ENCODE results near the gene WDR89. TPM values are rescaled to one million over a fixed set of nuclear protein-coding genes. Genes with fewer than 3 reads are reported as not detected.
A peak's percentile ranks its signal among the peaks of the same experiment; 100 is the strongest.

WDR89 gene
- total and polyA plus RNA-seq, 4 donors = 3.3 to 9.2 (median 5.5) TPM

- WGBS = 82% methylated on average over 7 of the region's 7 CpGs
- H3K9ac ChIP-seq (ENCODE audit: low read depth in 1 of 2, low read length in 2 of 2) = no peak overlapping the region
- H3K27me3 ChIP-seq (ENCODE audit: control insufficient read depth in 4 of 4, insufficient read depth in 4 of 4, low read length in 3 of 4) = no peaks in the 10 kb centered on the region
- H3K4me3 ChIP-seq (ENCODE audit: low read depth in 1 of 3, low read length in 3 of 3) = no peak overlapping the region
- no peak for TF ChIP-seq EGR1 (IDR thresholded peaks at IDR 0.05; ENCODE audit: low read depth in 2 of 2)
- TF ChIP-seq FOXA2 (IDR thresholded peaks at IDR 0.05) = no peak
- TF ChIP-seq FOXA1 (IDR thresholded peaks at IDR 0.05) = no peak
- TF ChIP-seq RXRA (IDR thresholded peaks at IDR 0.05) = no peak
- peak; percentile 26 to 43 for TF ChIP-seq RAD21 (IDR thresholded peaks at IDR 0.05)
- H3K4me1 ChIP-seq (ENCODE audit: control insufficient read depth in 4 of 4, insufficient read depth in 4 of 4, low read length in 3 of 4) = peaks cover 0 to 1% (median 0%) of the 10 kb centered on the region in 4 donors
- DNase-seq (ENCODE audit: low spot score) = no peak
- no peaks in the 10 kb centered on the region for H3K9me3 ChIP-seq (ENCODE audit: control insufficient read depth in 4 of 4, low read length in 3 of 4)
- H3K36me3 ChIP-seq (ENCODE audit: control insufficient read depth in 4 of 4, insufficient read depth in 3 of 4, low read depth in 1 of 4, low read length in 3 of 4) = no peaks in the 10 kb centered on the region
- H3K27ac ChIP-seq (ENCODE audit: low read depth in 1 of 2, low read length in 2 of 2) = no peak overlapping the region
Observed at GRCh38 chr14:63633801-63634200, 7.9 kb downstream of the WDR89 start.

GRCh38 chr14:63632932-63633514 is 8.6 kb downstream of the WDR89 start:
- Histone ChIP-seq H3K4me3 (ENCODE audit: low read depth in 1 of 3, low read length in 3 of 3) (no peak overlapping the region), H3K9me3 (ENCODE audit: control insufficient read depth in 4 of 4, low read length in 3 of 4) (no peaks in the 10 kb centered on the region), H3K36me3 (ENCODE audit: control insufficient read depth in 4 of 4, insufficient read depth in 3 of 4, low read depth in 1 of 4, low read length in 3 of 4) (no peaks in the 10 kb centered on the region), H3K27me3 (ENCODE audit: control insufficient read depth in 4 of 4, insufficient read depth in 4 of 4, low read length in 3 of 4) (no peaks in the 10 kb centered on the region), H3K9ac (ENCODE audit: low read depth in 1 of 2, low read length in 2 of 2) (no peak overlapping the region), H3K27ac (ENCODE audit: low read depth in 1 of 2, low read length in 2 of 2) (no peak overlapping the region), H3K4me1 (ENCODE audit: control insufficient read depth in 4 of 4, insufficient read depth in 4 of 4, low read length in 3 of 4) (no peaks in the 10 kb centered on the region)
- DNase-seq (ENCODE audit: low spot score) = no peak
- TF ChIP-seq FOXA2 (IDR thresholded peaks at IDR 0.05) (no peak), RAD21 (IDR thresholded peaks at IDR 0.05) (peak; percentile 68 to 75), JUND (IDR thresholded peaks at IDR 0.05) (no peak), RXRA (IDR thresholded peaks at IDR 0.05) (no peak), SP1 (IDR thresholded peaks at IDR 0.05) (no peak), CTCF (IDR thresholded peaks at IDR 0.05; ENCODE audit: low read depth, low read length, missing input control) (peak; percentile 52)

GRCh38 chr14:63624701-63625100 is 17.0 kb downstream of the WDR89 start:
- no peaks in the 10 kb centered on the region for H3K4me1 ChIP-seq (ENCODE audit: control insufficient read depth in 4 of 4, insufficient read depth in 4 of 4, low read length in 3 of 4)
- 89% methylated on average over 4 of the region's 4 CpGs for WGBS
- TF ChIP-seq FOXA1 (IDR thresholded peaks at IDR 0.05) (no peak), EGR1 (IDR thresholded peaks at IDR 0.05; ENCODE audit: low read depth in 2 of 2) (no peak), TAF1 (conservative IDR thresholded peaks at IDR 0.05) (no peak), SP1 (IDR thresholded peaks at IDR 0.05) (no peak), YY1 (IDR thresholded peaks at IDR 0.05) (no peak), CTCF (IDR thresholded peaks at IDR 0.05; ENCODE audit: low read depth, low read length, missing input control) (no peak), HNF4A (conservative IDR thresholded peaks at IDR 0.05) (no peak), RAD21 (IDR thresholded peaks at IDR 0.05) (no peak), JUND (IDR thresholded peaks at IDR 0.05) (no peak), GABPA (IDR thresholded peaks at IDR 0.05 in 1 of 2, conservative IDR thresholded peaks at IDR 0.05 in 1 of 2) (no peak), RXRA (IDR thresholded peaks at IDR 0.05) (no peak), REST (IDR thresholded peaks at IDR 0.05) (no peak), ATF3 (IDR thresholded peaks at IDR 0.05) (no peak), MAX (IDR thresholded peaks at IDR 0.05) (no peak)
- no peak overlapping the region for H3K27ac ChIP-seq (ENCODE audit: low read depth in 1 of 2, low read length in 2 of 2)
- H3K9ac ChIP-seq (ENCODE audit: low read depth in 1 of 2, low read length in 2 of 2) = no peak overlapping the region
- H3K36me3 ChIP-seq (ENCODE audit: control insufficient read depth in 4 of 4, insufficient read depth in 3 of 4, low read depth in 1 of 4, low read length in 3 of 4) = peaks cover 0 to 2% (median 0%) of the 10 kb centered on the region in 4 donors
- H3K4me3 ChIP-seq (ENCODE audit: low read depth in 1 of 3, low read length in 3 of 3) = no peak overlapping the region
- no peak for DNase-seq (ENCODE audit: low spot score)
- H3K9me3 ChIP-seq (ENCODE audit: control insufficient read depth in 4 of 4, low read length in 3 of 4) = no peaks in the 10 kb centered on the region
- H3K27me3 ChIP-seq (ENCODE audit: control insufficient read depth in 4 of 4, insufficient read depth in 4 of 4, low read length in 3 of 4) = no peaks in the 10 kb centered on the region

All from liver (tissue), 9 donors.